ENCODE results near the gene MLXIP.

The MLXIP gene

GRCh38 chr12:122084857-122085405 lies 6.4 kb downstream of the MLXIP start:
- Histone ChIP-seq H3K9me3 (ENCODE audit: control insufficient read depth, low read depth, low read length) (no peaks in the 10 kb centered on the region), H3K9ac (ENCODE audit: low read length) (no peak overlapping the region), H3K4me1 (ENCODE audit: control insufficient read depth, low read depth, low read length) (peaks cover 9% of the 10 kb centered on the region), H3K4me3 (ENCODE audit: low read length) (no peak overlapping the region), H3K27ac (ENCODE audit: low read length) (no peak overlapping the region), H3K27me3 (ENCODE audit: control insufficient read depth, insufficient read depth, low read length) (peaks cover 4% of the 10 kb centered on the region), H3K36me3 (ENCODE audit: control insufficient read depth, low read depth, low read length) (peaks cover 4% of the 10 kb centered on the region)

GRCh38 chr12:122085591-122085990 lies 7.0 kb downstream of the MLXIP start:
- Histone ChIP-seq H3K36me3 (ENCODE audit: control insufficient read depth, low read depth, low read length) (peaks cover 4% of the 10 kb centered on the region), H3K27me3 (ENCODE audit: control insufficient read depth, insufficient read depth, low read length) (no peaks in the 10 kb centered on the region), H3K9me3 (ENCODE audit: control insufficient read depth, low read depth, low read length) (no peaks in the 10 kb centered on the region), H3K27ac (ENCODE audit: low read length) (no peak overlapping the region), H3K4me3 (ENCODE audit: low read length) (no peak overlapping the region), H3K4me1 (ENCODE audit: control insufficient read depth, low read depth, low read length) (peaks cover 3% of the 10 kb centered on the region), H3K9ac (ENCODE audit: low read length) (no peak overlapping the region)

- H3K4me1 ChIP-seq (ENCODE audit: control insufficient read depth, low read depth, low read length) = peaks cover 3% of the 10 kb centered on the region
Measured at GRCh38 chr12:122086116-122086515, 7.6 kb downstream of the MLXIP start.

GRCh38 chr12:122086641-122087285 lies 8.2 kb downstream of the MLXIP start:
- Histone ChIP-seq H3K36me3 (ENCODE audit: control insufficient read depth, low read depth, low read length) (peaks cover 4% of the 10 kb centered on the region), H3K4me1 (ENCODE audit: control insufficient read depth, low read depth, low read length) (peaks cover 3% of the 10 kb centered on the region), H3K4me3 (ENCODE audit: low read length) (no peak overlapping the region), H3K27ac (ENCODE audit: low read length) (no peak overlapping the region), H3K27me3 (ENCODE audit: control insufficient read depth, insufficient read depth, low read length) (no peaks in the 10 kb centered on the region), H3K9me3 (ENCODE audit: control insufficient read depth, low read depth, low read length) (no peaks in the 10 kb centered on the region), H3K9ac (ENCODE audit: low read length) (no peak overlapping the region)

More at GRCh38 chr12:122086116-122086515, 7.6 kb downstream of the MLXIP start:
- H3K9ac ChIP-seq (ENCODE audit: low read length) = no peak overlapping the region
- H3K4me3 ChIP-seq (ENCODE audit: low read length) = no peak overlapping the region
- H3K27ac ChIP-seq (ENCODE audit: low read length) = no peak overlapping the region
- peaks cover 4% of the 10 kb centered on the region for H3K36me3 ChIP-seq (ENCODE audit: control insufficient read depth, low read depth, low read length)
- no peaks in the 10 kb centered on the region for H3K27me3 ChIP-seq (ENCODE audit: control insufficient read depth, insufficient read depth, low read length)
- no peaks in the 10 kb centered on the region for H3K9me3 ChIP-seq (ENCODE audit: control insufficient read depth, low read depth, low read length)

GRCh38 chr12:122087431-122088178 lies 9.0 kb downstream of the MLXIP start:
- Histone ChIP-seq H3K9ac (ENCODE audit: low read length) (no peak overlapping the region), H3K4me3 (ENCODE audit: low read length) (no peak overlapping the region), H3K27me3 (ENCODE audit: control insufficient read depth, insufficient read depth, low read length) (no peaks in the 10 kb centered on the region), H3K9me3 (ENCODE audit: control insufficient read depth, low read depth, low read length) (no peaks in the 10 kb centered on the region), H3K27ac (ENCODE audit: low read length) (no peak overlapping the region), H3K36me3 (ENCODE audit: control insufficient read depth, low read depth, low read length) (peaks cover 4% of the 10 kb centered on the region), H3K4me1 (ENCODE audit: control insufficient read depth, low read depth, low read length) (peaks cover 3% of the 10 kb centered on the region)

- no peak overlapping the region for H3K9ac ChIP-seq (ENCODE audit: low read length)
- H3K4me1 ChIP-seq (ENCODE audit: control insufficient read depth, low read depth, low read length) = peaks cover 3% of the 10 kb centered on the region
- no peaks in the 10 kb centered on the region for H3K27me3 ChIP-seq (ENCODE audit: control insufficient read depth, insufficient read depth, low read length)
- H3K4me3 ChIP-seq (ENCODE audit: low read length) = no peak overlapping the region
- peaks cover 4% of the 10 kb centered on the region for H3K36me3 ChIP-seq (ENCODE audit: control insufficient read depth, low read depth, low read length)
- no peak overlapping the region for H3K27ac ChIP-seq (ENCODE audit: low read length)
- H3K9me3 ChIP-seq (ENCODE audit: control insufficient read depth, low read depth, low read length) = no peaks in the 10 kb centered on the region
Measured at GRCh38 chr12:122088179-122088810, 9.7 kb downstream of the MLXIP start.

GRCh38 chr12:122089077-122089476 lies 10.5 kb downstream of the MLXIP start:
- Histone ChIP-seq H3K4me3 (ENCODE audit: low read length) (no peak overlapping the region), H3K4me1 (ENCODE audit: control insufficient read depth, low read depth, low read length) (peaks cover 3% of the 10 kb centered on the region), H3K27ac (ENCODE audit: low read length) (no peak overlapping the region), H3K27me3 (ENCODE audit: control insufficient read depth, insufficient read depth, low read length) (no peaks in the 10 kb centered on the region), H3K9ac (ENCODE audit: low read length) (no peak overlapping the region), H3K36me3 (ENCODE audit: control insufficient read depth, low read depth, low read length) (peaks cover 4% of the 10 kb centered on the region), H3K9me3 (ENCODE audit: control insufficient read depth, low read depth, low read length) (no peaks in the 10 kb centered on the region)

GRCh38 chr12:122090759-122091515 lies 12.4 kb downstream of the MLXIP start:
- H3K4me1 ChIP-seq (ENCODE audit: control insufficient read depth, low read depth, low read length) = peaks cover 3% of the 10 kb centered on the region
- no peak overlapping the region for H3K27ac ChIP-seq (ENCODE audit: low read length)

GRCh38 chr12:122093098-122093883 lies 14.7 kb downstream of the MLXIP start:
- no peak overlapping the region for H3K9ac ChIP-seq (ENCODE audit: low read length)
- no peak overlapping the region for H3K27ac ChIP-seq (ENCODE audit: low read length)
- H3K4me1 ChIP-seq (ENCODE audit: control insufficient read depth, low read depth, low read length) = peaks cover 3% of the 10 kb centered on the region
- H3K27me3 ChIP-seq (ENCODE audit: control insufficient read depth, insufficient read depth, low read length) = no peaks in the 10 kb centered on the region
- no peak overlapping the region for H3K4me3 ChIP-seq (ENCODE audit: low read length)
- H3K9me3 ChIP-seq (ENCODE audit: control insufficient read depth, low read depth, low read length) = no peaks in the 10 kb centered on the region
- H3K36me3 ChIP-seq (ENCODE audit: control insufficient read depth, low read depth, low read length) = no peaks in the 10 kb centered on the region

More at GRCh38 chr12:122090759-122091515, 12.4 kb downstream of the MLXIP start:
- H3K9ac ChIP-seq (ENCODE audit: low read length) = no peak overlapping the region
- no peaks in the 10 kb centered on the region for H3K9me3 ChIP-seq (ENCODE audit: control insufficient read depth, low read depth, low read length)
- no peak overlapping the region for H3K4me3 ChIP-seq (ENCODE audit: low read length)
- H3K36me3 ChIP-seq (ENCODE audit: control insufficient read depth, low read depth, low read length) = no peaks in the 10 kb centered on the region
- H3K27me3 ChIP-seq (ENCODE audit: control insufficient read depth, insufficient read depth, low read length) = no peaks in the 10 kb centered on the region

GRCh38 chr12:122094137-122094734 lies 15.7 kb downstream of the MLXIP start:
- no peak overlapping the region for H3K4me3 ChIP-seq (ENCODE audit: low read length)
- no peaks in the 10 kb centered on the region for H3K36me3 ChIP-seq (ENCODE audit: control insufficient read depth, low read depth, low read length)
- no peaks in the 10 kb centered on the region for H3K27me3 ChIP-seq (ENCODE audit: control insufficient read depth, insufficient read depth, low read length)
- peaks cover 3% of the 10 kb centered on the region for H3K4me1 ChIP-seq (ENCODE audit: control insufficient read depth, low read depth, low read length)
- H3K9ac ChIP-seq (ENCODE audit: low read length) = no peak overlapping the region
- no peaks in the 10 kb centered on the region for H3K9me3 ChIP-seq (ENCODE audit: control insufficient read depth, low read depth, low read length)
- no peak overlapping the region for H3K27ac ChIP-seq (ENCODE audit: low read length)
